ENCODE results near the gene ATP8B1.

ATP8B1 gene

DNA sequence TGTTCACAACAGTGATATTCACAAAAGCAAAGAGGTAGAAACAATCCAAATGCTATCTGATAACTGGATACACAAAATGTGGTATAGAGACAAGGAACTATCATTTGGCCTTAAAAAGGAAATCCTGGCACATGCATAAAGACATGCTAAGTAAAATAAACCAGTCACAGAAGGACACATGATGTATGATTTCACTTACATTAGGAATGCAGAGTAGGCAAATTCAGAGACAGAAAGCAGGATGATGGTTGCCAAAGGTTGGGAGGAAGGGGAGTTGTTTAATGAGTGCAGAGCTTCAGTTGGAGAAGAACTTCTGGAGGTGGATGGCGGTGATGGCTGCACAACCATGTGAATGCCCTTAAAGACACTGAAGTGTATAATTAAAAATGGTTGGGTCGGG, 38.1 kb downstream of the ATP8B1 start:
- in situ Hi-C loops (cut with HindIII; ENCODE audit: low pct_unique_long_range_greater_than_20kb, low sequenced_read_pairs), result no loop called here
- no peak for DNase-seq (ENCODE audit: low read depth in 1 of 2, low spot score in 1 of 2)

DNA sequence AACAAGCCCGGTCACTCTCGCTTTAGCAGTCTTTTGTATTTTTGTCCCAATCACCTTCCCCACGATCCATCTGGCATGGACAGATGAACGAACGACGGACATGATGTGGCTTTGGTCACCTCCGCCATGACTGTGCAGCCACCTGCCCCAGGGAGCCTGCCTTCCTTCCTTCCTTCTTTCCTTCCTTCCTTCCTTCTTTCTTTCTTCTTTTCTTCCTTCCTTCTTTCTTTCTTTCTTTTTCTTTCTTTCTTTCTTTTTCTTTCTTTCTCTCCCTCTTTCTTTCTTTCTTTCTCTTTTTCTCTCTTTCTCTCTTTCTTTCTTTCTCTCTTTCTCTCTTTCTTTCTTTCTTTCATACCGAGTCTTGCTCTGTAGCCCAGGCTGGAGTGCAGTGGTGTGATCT, 39.0 kb downstream of the ATP8B1 start:
- no peak for DNase-seq (ENCODE audit: low read depth in 1 of 2, low spot score in 1 of 2)
- in situ Hi-C loops (cut with HindIII; ENCODE audit: low pct_unique_long_range_greater_than_20kb, low sequenced_read_pairs), result no loop called here
- no peak for TF ChIP-seq JUND (IDR thresholded peaks at IDR 0.05; ENCODE audit: low read depth)

More for the DNA sequence above, 38.1 kb downstream of the ATP8B1 start:
- no peak for TF ChIP-seq JUND (IDR thresholded peaks at IDR 0.05; ENCODE audit: low read depth)

DNA sequence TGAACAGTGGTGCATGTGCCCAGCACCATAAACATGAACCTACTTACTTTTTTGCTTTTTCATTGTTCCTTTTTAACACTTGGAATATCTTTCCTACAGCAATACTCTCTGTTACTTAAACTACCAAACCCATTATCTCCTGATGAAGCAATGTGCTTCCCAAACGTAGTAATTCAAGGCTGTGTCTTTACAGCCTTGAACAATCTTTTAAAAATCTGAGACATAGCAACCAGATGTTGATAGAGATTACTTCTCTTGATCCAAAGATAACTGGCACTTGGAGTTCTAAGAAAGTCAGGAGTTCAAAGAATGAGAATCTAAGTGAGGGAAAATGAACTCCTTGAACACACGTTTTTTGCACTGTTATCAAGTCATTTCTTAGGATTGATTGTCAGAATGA, 40.4 kb downstream of the ATP8B1 start:
- DNase-seq (ENCODE audit: low read depth in 1 of 2, low spot score in 1 of 2), result no peak
- TF ChIP-seq JUND (IDR thresholded peaks at IDR 0.05; ENCODE audit: low read depth), result no peak
- in situ Hi-C loops (cut with HindIII; ENCODE audit: low pct_unique_long_range_greater_than_20kb, low sequenced_read_pairs), result no loop called here

DNA sequence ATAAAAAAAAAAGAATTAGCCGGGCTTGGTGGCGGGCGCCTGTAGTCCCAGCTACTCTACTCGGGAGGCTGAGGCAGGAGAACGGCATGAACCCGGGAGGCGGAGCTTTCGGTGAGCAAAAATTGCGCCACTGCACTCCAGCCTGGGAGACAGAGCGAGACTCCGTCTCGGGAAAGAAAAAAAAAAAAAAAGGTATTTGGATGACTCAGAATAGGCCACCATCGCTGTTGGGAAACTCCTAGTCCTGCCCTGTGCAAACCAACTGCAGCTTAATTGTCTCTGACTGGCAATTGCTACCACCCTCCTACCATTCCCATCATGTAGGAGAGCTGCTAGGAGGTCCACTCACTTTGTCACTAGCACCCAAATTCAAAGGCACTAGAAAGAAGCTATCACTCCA, 43.5 kb downstream of the ATP8B1 start:
- DNase-seq (ENCODE audit: low read depth in 1 of 2, low spot score in 1 of 2), result no peak

DNA sequence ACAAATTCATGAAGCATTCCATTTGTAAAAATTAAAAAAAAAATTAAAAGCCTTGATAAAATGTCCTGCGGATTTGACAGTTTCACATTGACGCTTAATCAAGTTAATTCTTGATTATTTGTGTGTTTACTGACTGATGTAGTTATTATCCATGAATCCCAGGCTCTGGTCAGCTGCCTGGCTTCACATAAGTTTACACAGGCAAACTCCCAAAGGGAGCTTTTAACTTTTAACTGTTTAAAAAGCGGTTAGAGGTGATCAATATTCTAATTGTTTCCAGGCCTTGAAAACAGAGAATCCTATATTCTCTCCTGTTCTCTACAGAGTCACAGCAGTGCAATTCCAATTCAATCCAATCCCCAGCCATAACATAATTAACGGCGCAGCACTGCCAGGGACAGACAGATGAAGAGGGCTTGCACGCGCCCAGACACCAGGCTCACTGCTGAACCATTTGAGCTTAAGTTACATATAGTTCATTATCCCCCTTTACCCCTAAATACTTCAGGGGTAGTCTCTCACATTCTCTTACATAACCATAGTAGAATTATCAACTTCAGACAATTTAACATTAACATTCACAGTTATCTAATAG, 47.5 kb downstream of the ATP8B1 start:
- in situ Hi-C loops (cut with HindIII; ENCODE audit: low pct_unique_long_range_greater_than_20kb, low sequenced_read_pairs), result no loop called here
- DNase-seq (ENCODE audit: low read depth in 1 of 2, low spot score in 1 of 2), result no peak
- no peak for TF ChIP-seq JUND (IDR thresholded peaks at IDR 0.05; ENCODE audit: low read depth)

More for the DNA sequence above, 43.5 kb downstream of the ATP8B1 start:
- in situ Hi-C loops (cut with HindIII; ENCODE audit: low pct_unique_long_range_greater_than_20kb, low sequenced_read_pairs), result no loop called here
- TF ChIP-seq JUND (IDR thresholded peaks at IDR 0.05; ENCODE audit: low read depth), result no peak

DNA sequence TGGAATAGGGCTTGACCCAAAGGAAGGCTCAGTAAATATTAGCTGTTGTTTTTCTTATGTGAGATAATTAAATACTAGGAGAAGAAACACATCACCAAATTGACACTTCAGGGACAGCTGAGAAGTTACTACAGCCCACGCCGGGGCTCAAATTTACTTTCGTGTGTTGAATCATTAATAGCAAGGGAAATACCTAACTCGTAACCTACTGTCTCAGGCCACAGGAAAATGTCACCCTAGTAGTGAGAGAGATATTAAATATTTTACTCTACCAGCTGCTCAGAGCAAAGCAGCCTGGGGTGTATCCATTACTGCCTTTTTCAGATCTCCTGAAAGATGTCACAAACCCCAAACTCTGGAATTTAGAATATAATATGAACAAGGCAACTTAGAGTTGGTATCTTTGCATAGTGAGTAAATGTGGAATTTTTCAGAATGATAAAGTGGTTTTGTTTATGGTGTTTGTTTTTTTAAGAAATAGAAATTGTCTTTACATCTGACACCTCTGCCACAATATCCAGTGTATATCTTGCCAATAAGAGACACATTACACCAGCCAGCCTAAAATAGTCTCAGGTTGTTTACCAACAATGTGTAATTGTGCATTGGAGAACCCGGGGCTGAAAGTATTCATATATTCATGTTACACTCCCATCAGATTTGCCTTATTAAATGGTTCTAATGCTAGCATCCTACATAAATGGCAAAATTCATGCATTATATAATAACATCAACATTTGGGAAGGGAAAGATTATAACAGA, 48.4 kb downstream of the ATP8B1 start:
- in situ Hi-C loops (cut with HindIII; ENCODE audit: low pct_unique_long_range_greater_than_20kb, low sequenced_read_pairs), result no loop called here
- TF ChIP-seq JUND (IDR thresholded peaks at IDR 0.05; ENCODE audit: low read depth), result no peak
- DNase-seq (ENCODE audit: low read depth in 1 of 2, low spot score in 1 of 2), result no peak

DNA sequence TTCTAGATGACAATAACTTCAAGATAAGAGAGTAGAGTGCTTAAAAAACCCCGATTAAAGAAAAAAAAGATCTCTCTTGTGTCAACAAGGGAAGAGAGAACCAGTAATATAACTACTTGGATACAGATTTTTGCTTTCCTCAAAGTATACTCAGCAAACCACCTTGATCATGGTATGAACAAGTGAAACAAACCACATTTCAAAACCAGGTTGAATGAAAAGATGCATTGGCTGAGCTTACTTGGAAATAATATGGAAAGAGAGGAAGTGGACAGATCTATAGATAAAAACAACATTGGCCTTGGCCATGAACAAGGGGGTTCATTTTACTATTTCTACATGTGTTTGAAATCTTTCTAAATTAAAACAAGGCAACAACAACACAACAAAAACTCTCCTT, 50.1 kb downstream of the ATP8B1 start:
- in situ Hi-C loops (cut with HindIII; ENCODE audit: low pct_unique_long_range_greater_than_20kb, low sequenced_read_pairs), result no loop called here
- TF ChIP-seq JUND (IDR thresholded peaks at IDR 0.05; ENCODE audit: low read depth), result no peak

DNA sequence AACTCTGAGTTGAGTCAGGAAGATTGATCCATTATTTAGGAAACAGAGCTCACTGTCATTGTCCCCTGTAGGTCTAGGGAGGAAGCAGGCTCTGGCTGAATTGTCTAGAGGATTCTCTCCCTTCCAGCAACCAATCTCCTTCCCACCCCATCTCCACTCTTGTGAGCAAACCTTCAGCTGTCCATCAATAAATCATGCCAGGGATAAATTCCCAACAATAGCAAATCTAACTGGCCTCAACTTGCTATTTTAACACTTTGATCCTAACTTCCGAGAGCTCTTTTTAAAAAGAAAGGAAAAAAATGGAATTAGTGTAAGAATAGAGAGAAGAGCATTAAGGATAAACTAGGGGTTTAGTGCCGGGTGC, 53.5 kb downstream of the ATP8B1 start:
- in situ Hi-C loops (cut with HindIII; ENCODE audit: low pct_unique_long_range_greater_than_20kb, low sequenced_read_pairs), result no loop called here
- TF ChIP-seq JUND (IDR thresholded peaks at IDR 0.05; ENCODE audit: low read depth), result no peak
- no peak for DNase-seq (ENCODE audit: low read depth in 1 of 2, low spot score in 1 of 2)

More for the DNA sequence above, 50.1 kb downstream of the ATP8B1 start:
- no peak for DNase-seq (ENCODE audit: low read depth in 1 of 2, low spot score in 1 of 2)

DNA sequence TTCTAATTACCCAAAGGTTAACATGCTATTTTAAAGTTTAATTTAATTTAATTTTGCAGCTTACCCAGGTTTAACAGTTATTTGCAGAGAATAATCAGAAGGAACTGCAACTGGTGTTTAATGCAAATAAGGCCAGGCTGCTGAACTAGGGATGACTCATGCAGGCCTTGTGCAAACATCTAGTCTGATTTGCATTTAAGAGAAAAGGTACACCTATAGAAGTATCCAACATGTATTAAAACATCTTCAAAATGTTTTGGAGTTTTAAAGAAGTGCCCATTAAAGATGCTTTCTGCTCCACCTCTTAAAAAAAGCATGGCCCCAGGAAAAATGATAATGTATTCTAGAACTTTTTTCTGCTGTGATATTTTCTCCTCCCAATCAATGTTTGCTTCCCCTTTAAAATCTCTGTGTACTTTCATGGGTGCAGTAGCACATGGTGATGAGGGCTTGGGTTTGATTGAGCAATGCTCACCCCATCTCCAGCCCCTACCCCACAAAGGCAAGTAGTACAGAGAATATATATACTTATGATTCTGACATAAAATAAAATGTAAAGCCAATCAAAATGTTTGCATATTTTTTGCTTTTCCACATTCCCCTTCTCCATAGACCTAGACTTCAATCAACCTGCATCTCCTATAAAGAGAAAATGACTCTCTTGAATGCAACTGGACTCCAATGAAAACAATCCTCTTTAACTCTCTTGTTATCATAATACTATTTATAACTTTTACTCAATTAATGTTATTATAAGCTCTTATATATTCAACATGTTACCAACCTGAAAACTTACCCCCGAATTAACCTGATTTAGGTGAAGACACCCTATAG, 54.1 kb downstream of the ATP8B1 start:
- TF ChIP-seq JUND (IDR thresholded peaks at IDR 0.05; ENCODE audit: low read depth), result peak; percentile 91
- DNase-seq (ENCODE audit: low read depth in 1 of 2, low spot score in 1 of 2), result peak; percentile 31 to 54
- in situ Hi-C loops (cut with HindIII; ENCODE audit: low pct_unique_long_range_greater_than_20kb, low sequenced_read_pairs), result no loop called here

DNA sequence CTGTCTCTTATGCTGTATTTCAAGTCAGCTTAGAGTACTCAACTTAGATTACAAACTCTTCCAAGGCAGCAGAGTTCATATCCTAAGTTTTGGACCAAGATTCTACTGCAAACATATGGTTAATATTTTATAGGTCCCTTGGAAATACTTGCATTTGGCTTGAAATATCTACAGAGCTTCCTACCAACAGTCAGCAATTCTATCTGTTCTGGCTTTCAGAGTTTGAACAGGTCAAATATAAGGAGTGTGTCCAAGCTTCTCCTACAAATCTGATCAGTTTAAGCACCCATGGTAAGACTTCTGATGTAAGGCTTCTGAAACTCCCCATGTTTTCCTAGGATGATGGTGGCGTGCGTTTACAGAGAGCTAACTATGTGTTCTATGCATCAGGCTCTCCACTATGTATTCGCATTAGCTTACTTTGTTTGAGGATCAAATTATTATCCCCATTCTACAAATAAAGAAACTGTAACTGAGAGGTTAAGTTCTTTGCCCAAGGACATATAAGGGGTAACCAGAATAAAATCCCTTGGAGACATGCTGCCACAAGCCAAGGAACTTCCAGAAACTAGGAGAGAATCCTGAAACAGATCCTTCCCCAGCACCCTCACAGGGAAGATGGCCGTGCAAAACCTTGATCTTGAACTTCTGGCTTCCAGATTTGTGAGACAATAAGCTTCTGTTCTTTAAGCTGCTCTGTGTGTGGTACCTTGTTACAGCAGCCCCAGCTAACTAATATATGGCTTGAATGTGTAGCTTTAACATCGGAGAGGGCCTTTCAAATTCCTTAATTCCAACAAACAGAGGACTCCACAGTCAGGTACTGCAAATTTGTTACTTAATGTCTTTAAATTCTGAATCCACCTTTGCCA, 55.1 kb downstream of the ATP8B1 start:
- TF ChIP-seq JUND (IDR thresholded peaks at IDR 0.05; ENCODE audit: low read depth), result no peak
- no peak for DNase-seq (ENCODE audit: low read depth in 1 of 2, low spot score in 1 of 2)
- in situ Hi-C loops (cut with HindIII; ENCODE audit: low pct_unique_long_range_greater_than_20kb, low sequenced_read_pairs), result no loop called here

DNA sequence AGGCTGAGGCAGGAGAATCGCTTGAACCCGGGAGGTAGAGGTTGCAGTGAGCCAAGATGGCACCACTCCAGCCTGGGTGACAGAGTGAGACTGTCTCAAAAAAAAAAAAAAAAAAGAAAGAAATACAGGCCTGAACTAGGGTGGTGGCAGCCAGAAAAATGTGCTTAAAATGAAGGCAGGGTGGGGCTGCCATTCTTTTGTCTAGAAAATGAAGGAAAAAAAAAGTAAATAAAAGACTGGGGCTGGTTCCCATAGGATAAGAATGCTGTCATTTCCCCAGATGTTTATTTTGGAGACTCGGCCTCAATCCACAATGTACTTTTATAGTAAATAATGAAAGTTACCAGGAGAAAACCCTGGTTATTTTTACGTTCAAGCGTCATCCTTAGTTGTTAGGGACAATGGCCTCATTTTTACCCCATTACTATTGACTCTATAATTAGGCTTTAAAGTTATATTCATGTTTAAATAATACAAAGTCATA, 58.9 kb downstream of the ATP8B1 start:
- TF ChIP-seq JUND (IDR thresholded peaks at IDR 0.05; ENCODE audit: low read depth), result no peak
- in situ Hi-C loops (cut with HindIII; ENCODE audit: low pct_unique_long_range_greater_than_20kb, low sequenced_read_pairs), result no loop called here
- no peak for DNase-seq (ENCODE audit: low read depth in 1 of 2, low spot score in 1 of 2)

DNA sequence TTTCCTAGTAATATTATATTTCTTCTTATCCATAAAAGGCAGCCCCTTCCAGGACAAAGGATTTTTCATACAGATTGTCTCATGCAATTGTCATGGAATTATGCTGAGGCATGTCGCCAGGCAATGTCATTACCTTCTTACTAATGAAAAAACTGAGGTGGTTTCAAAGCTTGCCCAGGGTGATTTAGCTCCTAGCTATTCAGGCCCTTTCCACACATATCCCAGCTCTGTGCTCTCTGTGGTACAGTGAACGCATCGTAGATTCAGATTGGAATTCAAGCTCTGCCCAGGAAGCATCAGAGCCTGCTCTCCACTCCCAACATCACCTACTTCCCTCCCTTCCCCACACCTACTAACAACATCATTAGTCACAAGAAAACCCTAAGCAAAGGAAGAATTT, 60.1 kb downstream of the ATP8B1 start:
- in situ Hi-C loops (cut with HindIII; ENCODE audit: low pct_unique_long_range_greater_than_20kb, low sequenced_read_pairs), result no loop called here

More for the DNA sequence above, 60.1 kb downstream of the ATP8B1 start:
- TF ChIP-seq JUND (IDR thresholded peaks at IDR 0.05; ENCODE audit: low read depth), result no peak
- no peak for DNase-seq (ENCODE audit: low read depth in 1 of 2, low spot score in 1 of 2)

Measured in T47D (cell line).